ENCODE measurements around the gene MCF2L. TPM values are rescaled to one million over a fixed set of nuclear protein-coding genes. Genes with fewer than 3 reads are reported as not detected.
"Not testable (repeated sequence)": the region's sequence is repeated elsewhere in the genome, so short reads cannot be mapped to it uniquely, and the experiment has no call there.

Gene MCF2L
- total RNA-seq, 1 experiment from 2014 or later, result 8.9 TPM

DNA sequence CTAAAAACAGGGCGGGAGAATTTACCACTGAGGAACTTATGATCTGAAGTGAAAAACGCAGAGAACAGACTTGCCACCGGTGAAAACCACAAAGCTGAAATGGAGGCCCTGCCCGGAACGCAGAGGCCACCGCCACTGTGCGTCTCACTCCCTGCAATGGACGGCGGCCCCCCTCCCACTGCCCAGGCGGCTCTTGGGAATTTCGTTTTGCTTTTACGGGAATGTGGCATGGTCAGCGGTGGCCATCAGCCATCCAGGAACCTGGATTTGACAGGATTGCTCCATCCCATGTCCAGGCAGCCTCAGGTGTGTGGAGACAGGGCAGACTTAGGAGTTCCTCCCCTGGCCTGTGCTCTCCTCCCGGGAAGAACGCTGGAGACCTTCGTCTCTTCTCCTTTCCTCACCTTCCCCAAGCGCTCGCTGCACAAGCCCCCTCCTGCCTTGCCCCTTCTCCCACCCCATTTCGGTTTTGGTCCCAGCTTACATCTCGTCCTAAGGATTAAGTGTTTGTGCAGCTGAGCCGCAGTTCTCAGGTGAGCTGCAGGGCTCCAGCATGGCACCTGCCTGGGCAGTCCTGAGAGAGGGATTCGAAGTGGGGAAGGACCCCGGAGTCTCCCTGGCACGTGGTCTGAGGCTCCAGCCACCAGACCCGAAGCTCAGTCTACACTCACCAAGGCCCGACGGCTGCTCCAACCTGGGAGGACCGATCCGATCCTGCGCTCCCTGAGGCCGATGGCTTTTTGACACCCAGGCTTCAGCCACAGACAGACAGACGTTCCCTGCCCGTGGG, 49.9 kb downstream of the MCF2L start:
- in situ Hi-C loops (cut with HindIII; ENCODE audit: low pct_unique_long_range_greater_than_20kb, low sequenced_read_pairs), result no loop called here
- DNase-seq (ENCODE audit: low read depth, low spot score), result no peak

DNA sequence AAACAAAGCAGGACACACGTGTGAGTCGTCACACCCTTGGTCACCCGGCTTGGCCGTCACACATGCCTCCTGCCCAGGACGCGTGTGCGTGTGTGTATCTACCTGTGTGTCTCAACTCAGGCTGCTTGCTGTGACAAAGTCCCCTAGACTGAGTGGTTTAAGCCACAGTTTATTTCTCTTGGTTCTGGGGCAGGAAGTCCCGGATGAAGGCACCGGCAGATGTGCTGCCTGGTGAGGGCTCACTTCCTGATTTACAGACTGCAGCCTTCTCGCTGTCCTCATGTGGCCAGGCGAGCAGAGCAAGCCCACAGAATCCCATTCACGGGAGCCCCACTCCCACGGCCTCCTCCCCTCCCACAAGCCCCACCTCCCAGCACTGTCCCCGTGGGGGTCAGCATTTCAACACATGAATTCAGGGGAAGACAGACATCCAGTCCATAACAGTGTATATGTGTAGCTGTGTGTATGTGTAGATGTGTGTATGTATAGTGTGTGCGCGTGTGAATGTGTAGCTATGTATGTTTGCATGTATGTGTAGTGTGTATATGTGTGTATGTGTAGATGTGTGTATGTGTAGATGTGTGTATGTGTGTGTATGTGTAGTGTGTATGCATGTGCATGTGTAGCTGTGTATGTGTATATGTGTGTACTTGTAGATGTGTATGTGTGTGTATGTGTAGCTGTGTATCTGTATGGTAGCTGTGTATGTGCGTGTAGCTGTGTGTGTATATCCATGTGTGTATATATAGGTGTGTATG, 51.5 kb downstream of the MCF2L start:
- no peak for DNase-seq (ENCODE audit: low read depth, low spot score)

DNA sequence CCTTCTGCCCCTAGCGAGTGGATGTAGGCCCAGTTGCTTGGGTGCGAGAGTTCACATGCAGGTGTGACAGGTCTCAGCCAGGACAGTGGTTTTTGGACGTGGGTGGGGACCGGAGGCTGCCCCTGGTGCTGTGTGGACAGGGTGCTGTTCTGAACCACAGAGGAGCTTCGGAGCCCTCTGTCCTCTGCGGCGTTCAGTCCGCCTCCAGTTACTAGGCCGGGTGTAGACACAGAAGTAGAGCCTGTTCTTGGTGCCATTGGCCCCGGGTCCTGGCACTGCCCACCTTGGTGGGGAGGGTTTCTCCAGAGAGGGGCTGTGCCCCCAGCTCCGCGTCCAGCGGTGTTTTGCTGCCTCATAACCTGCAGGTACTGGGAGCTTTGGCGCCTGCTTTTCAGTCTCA, 52.4 kb downstream of the MCF2L start:
- DNase-seq (ENCODE audit: low read depth, low spot score), result no peak
- in situ Hi-C loops (cut with HindIII; ENCODE audit: low pct_unique_long_range_greater_than_20kb, low sequenced_read_pairs), result no loop called here

More for the DNA sequence above, 51.5 kb downstream of the MCF2L start:
- in situ Hi-C loops (cut with HindIII; ENCODE audit: low pct_unique_long_range_greater_than_20kb, low sequenced_read_pairs), result no loop called here

DNA sequence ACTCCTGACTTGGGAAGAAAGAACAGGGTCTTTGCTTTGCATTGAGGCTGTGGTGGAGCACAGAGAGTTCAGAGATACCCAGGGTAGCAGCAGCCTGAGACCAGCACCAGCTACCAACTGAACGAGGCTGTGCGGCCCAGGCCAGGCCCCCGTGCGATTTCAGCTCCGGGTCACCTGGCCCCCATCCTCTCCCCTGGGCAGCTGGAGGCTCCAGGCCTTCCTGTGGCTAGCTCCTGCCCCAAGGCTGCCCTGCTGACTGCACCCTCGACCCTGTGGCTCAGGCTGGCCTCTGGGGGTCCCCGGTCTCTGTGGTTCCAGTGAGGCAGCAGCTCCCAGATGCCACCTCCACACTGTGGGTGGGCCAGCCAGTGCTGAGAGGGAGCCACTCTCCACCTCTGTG, 52.8 kb downstream of the MCF2L start:
- DNase-seq (ENCODE audit: low read depth, low spot score), result no peak
- in situ Hi-C loops (cut with HindIII; ENCODE audit: low pct_unique_long_range_greater_than_20kb, low sequenced_read_pairs), result no loop called here

DNA sequence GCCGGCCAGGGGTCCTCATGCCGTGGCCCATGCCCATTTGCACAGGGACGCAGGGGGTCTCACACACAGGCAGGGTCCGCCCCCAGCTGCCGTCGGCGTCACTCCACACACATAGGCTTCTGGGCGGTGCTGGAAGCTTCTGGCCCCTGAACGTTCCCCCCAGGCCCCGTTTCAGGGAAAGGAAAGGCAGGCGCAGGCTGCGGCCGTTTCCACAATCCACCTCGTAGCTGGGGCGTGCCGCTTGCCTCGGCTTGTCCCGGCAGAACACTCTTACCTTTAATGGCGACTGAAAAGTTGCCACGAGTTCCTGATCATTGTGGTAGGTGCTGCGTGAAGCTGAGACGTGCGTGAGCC, 53.4 kb downstream of the MCF2L start:
- in situ Hi-C loops (cut with HindIII; ENCODE audit: low pct_unique_long_range_greater_than_20kb, low sequenced_read_pairs), result no loop called here
- no peak for DNase-seq (ENCODE audit: low read depth, low spot score)

DNA sequence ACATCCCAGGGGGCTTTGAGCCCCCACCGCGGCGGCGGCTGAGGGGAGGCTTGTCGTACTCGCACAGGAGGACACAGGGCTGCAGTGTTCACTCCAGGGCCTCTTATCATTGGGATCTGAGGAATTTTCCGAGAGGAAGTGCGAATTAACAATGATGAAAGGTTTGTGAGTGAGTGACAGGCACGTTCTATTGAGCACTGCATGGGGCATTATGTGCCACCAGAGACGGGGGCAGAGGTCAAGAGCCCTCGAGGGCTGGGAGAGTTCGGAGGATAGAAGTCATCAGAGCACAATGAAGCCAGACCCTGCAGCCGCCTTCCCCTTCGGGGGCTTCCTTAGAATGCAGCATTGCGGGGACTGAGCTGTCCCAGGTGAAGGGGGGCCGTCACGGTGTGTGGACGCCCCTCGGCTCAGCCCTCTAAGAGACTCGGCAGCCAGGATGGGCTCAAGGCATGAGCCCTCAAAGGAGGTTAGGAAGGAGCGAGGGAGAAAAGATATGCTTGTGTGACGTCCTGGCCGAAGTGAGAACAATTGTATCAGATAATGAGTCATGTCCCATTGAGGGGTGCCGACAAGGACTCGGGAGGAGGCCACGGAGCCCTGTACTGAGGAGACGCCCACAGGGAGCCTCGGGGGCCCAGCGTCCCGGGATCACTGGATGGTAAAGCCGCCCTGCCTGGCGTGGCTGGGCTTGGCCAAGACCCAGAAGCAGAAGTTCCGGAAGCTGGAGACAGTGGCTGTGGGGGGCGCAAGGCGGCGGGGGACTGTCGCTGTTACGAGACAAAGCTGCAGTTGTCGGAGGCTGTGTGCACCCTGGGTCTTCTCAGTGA, 53.9 kb downstream of the MCF2L start:
- DNase-seq (ENCODE audit: low read depth, low spot score), result peak; percentile 47
- in situ Hi-C loops (cut with HindIII; ENCODE audit: low pct_unique_long_range_greater_than_20kb, low sequenced_read_pairs), result no loop called here

DNA sequence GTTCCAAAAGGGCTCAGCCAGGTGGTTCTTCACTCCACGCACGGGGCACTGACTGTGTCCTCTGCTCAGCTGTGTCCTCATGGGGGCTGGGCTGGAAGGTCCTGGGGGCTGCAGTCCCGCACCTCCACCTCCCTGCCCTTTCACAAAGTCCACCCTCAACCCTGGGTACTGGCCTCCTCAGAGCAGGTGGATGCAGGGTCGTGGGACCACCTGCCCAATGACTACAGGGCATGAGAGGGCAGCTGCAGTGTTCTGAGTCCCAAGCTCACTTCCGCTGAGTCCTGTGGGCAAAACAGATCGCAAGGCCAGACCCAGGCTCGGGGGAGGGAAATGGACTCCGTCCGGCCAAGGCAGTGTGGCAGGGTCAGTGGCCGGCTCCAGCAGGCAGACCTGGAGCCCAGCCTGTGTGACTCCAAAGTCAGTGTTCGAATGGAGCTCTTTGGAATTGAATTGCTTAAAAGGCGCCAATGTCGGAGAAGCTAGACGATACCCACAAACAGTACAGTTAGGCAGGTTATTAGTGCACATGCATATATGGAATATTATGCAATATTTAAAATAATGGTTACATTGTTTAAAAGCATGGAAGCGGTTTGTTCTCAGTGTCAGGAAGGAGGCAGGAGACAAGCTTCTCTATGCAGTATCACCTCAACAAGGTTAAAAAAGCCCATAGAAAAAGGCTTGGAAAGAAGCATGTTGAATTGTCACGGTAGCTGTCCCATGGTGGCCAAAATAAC, 54.8 kb downstream of the MCF2L start:
- no peak for DNase-seq (ENCODE audit: low read depth, low spot score)
- in situ Hi-C loops (cut with HindIII; ENCODE audit: low pct_unique_long_range_greater_than_20kb, low sequenced_read_pairs), result no loop called here

DNA sequence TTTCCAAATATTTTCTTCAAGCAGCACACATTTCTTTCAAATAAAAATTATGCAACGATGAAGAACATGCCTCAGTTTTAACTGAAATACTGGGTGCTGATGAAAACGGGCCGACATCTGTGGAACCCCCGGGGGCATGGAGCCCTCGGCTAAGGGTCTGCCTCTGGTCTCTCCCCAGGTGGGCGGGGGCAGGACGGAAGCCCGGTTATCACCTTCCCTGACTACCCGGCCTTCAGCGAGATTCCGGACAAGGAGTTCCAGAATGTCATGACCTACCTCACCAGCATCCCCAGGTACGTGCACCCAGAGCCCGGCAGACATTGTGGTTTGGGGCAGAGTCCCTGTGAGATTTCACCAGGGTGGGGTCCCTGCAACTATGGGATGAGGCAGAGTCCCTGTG, 55.5 kb downstream of the MCF2L start:
- in situ Hi-C loops (cut with HindIII; ENCODE audit: low pct_unique_long_range_greater_than_20kb, low sequenced_read_pairs), result no loop called here
- DNase-seq (ENCODE audit: low read depth, low spot score), result no peak

DNA sequence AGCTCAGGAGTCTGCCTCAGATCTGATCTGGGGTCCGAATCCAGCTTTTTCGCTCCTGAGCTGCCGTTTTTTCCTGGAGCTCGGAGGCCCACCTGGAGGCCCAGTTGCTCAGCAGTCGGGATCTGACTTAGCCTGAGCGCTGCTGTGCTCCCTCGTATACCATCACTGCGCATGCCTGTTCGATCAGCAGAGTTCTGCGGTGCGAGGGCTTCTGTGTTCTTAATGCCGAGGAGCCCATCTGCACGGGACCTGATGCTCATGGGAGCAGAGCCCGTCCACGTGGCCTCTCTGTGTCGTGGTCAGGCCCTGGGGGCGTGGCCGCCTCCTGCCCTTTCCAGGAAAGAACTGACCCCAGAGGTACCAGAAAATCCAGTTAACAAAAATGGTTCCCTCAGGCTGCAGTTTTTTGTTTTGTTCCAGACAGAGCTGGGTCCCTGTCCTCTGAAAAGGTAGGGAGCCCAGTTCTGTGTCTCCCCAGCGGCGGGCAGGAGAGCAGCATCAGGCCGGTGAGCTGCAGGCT, 57.4 kb downstream of the MCF2L start:
- in situ Hi-C loops (cut with HindIII; ENCODE audit: low pct_unique_long_range_greater_than_20kb, low sequenced_read_pairs), result no loop called here
- DNase-seq (ENCODE audit: low read depth, low spot score), result no peak

DNA sequence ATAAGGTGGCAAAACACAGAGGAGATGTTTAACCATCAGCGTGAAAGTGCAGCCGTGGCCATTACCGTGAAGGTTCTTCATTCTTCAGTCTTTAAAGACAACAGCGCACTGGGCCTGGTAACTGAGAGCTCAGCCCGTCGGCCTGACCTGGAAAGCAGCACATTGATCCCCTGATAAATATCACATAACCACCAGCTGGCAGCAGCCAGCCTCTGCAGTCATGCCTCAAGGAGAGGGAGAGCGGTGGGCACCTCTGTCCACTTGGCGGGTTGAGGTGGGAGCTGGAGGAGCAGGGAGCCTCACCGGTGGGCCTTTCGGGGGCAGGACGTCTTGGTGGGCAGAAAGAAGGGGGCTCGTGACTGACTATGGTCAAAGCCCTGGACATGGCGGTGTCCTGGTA, 58.1 kb downstream of the MCF2L start:
- DNase-seq (ENCODE audit: low read depth, low spot score), result no peak
- in situ Hi-C loops (cut with HindIII; ENCODE audit: low pct_unique_long_range_greater_than_20kb, low sequenced_read_pairs), result no loop called here

DNA sequence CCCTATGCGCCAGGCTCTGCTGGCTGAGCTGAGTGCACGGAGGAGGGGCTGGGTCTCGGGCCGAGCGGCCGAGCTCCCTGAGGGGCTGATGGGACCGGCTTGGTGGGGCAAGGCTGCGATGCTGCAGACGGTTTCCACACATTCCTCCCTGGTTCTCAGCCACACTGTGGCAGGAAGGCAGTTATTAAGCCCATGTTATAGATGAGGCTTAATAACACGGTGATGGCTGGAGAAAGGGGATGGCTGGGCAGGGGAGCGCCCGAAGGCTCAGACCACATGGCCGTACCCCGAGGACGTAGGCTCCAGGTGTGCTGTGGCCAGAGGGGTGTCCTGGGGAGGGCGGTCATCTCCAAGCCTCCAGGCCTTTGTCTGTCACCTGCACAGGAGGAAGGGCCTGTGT, 58.6 kb downstream of the MCF2L start:
- DNase-seq (ENCODE audit: low read depth, low spot score), result no peak
- in situ Hi-C loops (cut with HindIII; ENCODE audit: low pct_unique_long_range_greater_than_20kb, low sequenced_read_pairs), result no loop called here

DNA sequence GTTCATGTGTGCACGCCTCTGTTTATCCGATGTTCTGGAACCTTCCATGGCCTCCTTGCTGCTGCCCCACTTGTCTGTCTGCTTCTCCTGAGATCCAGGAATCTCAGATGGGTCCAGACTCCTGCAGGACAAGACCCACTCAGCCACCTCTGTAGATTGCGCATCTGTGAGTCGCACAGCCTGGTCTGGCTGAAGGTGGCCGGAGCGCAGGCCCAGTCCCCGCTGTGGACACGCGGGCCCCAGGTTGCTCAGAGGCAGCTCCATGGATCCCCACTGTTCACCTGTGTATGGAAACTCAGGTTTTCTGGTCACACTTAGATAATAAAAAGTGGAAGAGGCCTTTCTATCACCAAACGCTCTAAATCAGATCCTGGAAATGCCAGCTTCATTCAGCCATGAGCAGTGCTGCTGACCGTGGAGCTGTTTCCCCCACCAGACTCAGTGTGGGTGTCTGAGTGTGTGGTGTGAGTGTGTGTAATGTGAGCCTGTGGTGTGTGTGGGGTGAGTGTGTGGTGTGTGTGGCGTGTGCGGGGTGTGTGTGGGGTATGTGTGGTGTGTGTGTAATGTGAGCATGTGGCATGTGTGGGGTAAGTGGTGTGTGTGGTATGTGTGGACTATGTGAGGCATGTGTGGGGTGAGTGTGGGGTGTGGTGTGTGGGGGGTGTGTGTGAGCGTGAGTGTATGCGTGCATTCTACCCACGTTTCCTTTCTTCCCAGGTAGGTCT, 59.5 kb downstream of the MCF2L start:
- in situ Hi-C loops (cut with HindIII; ENCODE audit: low pct_unique_long_range_greater_than_20kb, low sequenced_read_pairs), result no loop called here
- DNase-seq (ENCODE audit: low read depth, low spot score), result no peak

DNA sequence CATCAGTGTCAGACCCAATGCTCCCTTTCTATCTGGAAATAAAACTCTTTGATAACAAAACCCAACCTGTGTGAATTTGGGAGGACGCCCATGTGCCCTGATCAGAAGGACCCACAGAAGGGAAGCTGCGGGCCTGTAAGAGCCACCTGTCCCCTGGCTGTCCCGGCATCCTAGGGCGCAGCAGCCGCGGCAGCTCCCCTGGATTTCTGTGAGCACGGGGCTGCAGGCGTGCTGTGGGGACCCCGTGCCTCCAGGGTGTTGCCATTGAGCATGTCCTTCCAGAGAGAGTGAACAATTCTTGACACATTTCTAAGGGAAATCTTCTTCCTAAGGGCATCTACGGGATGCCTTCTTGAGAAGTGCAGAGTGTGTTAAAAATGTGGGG, 60.0 kb downstream of the MCF2L start:
- in situ Hi-C loops (cut with HindIII; ENCODE audit: low pct_unique_long_range_greater_than_20kb, low sequenced_read_pairs), result no loop called here
- no peak for DNase-seq (ENCODE audit: low read depth, low spot score)

DNA sequence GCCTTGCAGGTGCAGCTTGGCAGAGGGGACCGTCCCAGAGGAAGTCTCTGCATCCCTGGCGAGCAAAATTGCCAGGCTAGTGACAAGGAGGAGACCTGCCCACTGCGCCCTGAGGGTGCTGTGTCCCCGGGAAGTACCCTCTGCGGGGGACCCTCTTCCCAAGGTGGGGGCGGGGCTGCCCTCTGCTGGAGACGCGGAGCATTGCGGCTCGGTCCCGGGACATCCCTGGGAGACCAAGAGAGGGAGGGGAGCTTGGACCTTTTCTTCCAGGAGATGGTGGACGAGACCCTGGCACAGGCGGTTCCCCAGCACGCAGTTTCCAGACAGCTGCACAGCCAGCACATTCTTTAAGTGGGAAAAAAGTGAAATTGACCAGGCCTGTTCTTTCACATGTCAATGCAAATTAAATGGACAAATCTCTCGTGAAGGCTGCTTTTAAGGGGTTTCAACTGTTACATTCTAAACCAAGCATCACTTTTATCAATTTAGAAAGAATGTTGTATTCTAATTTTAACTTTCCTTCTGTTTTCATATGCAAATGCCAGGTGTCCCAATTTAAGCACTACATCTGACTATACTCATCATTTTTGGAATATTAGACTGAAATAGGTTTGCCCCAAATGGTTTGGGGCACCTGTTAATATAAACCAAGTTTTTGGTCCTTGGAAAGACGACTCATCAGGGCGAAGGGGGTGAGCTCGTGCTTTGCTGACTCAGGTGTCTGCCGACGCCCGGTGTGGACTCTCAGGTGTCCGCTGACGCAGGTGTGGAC, 60.7 kb downstream of the MCF2L start:
- in situ Hi-C loops (cut with HindIII; ENCODE audit: low pct_unique_long_range_greater_than_20kb, low sequenced_read_pairs), result no loop called here

DNA sequence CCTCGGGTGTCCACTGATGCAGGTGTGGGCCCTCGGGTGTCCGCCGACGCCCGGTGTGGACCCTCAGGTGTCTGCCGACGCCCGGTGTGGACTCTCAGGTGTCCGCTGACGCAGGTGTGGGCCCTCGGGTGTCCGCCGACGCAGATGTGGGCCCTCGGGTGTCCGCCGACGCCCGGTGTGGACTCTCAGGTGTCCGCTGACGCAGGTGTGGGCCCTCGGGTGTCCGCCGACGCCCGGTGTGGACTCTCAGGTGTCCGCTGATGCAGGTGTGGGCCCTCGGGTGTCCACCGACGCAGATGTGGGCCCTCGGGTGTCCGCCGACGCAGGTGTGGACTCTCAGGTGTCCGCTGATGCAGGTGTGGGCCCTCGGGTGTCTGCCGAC, 61.2 kb downstream of the MCF2L start:
- DNase-seq (ENCODE audit: low read depth, low spot score); in situ Hi-C loops (cut with HindIII; ENCODE audit: low pct_unique_long_range_greater_than_20kb, low sequenced_read_pairs): not testable (repeated sequence)

More for the DNA sequence above, 60.7 kb downstream of the MCF2L start:
- peak; percentile 62 for DNase-seq (ENCODE audit: low read depth, low spot score)

DNA sequence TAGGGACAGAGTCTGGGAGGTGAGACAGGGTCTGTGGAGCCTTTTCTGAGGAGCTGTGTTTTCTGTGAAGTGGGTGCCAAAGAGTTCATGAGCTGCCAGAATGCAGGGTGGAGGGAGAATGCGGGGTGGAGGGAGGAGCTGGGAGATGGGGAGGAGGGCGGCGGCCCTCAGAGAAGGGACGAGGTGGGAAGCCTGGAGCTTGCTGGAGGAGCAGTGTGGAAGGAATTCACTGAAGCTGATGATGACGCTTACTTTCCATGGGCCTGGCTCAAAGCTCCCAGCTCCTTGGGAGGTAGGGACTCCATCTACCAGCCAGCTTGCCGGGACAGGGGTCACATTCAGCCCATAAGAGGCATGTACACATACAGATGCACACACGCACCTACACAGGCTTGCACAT, 62.5 kb downstream of the MCF2L start:
- in situ Hi-C loops (cut with HindIII; ENCODE audit: low pct_unique_long_range_greater_than_20kb, low sequenced_read_pairs), result no loop called here
- no peak for DNase-seq (ENCODE audit: low read depth, low spot score)

Data from SK-MEL-5 (cell line).